NCI-H510A treated with DMSO at 0.1 percent for 48 hours (cell line): ENCODE measurements around the gene SYCP2L.
"Not testable (repeated sequence)": the region's sequence is repeated elsewhere in the genome, so short reads cannot be mapped to it uniquely, and the experiment has no call there.

Experiments
- DNase-seq: peaks from one replicate; lab custom pipeline; 2025; lab: John Stamatoyannopoulos, UW

Gene SYCP2L

DNA sequence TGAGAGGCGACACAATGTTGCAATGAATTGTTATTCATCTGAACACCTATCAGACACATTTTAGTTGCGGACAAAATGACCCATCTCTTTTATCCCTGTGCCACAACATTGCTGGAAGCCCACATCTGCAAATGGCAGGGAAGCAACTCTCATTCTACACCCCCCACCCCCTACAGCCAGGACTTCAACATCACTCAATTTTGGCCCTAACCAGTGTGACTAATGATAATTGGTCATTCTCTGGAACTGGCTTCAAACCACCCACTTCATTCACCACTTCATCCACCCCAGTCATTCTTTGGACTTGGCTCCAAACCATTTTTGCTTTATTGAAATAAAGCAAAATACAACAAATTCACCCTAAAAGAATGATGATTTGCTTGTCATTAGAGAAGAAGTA lies 6.5 kb upstream of the SYCP2L start:
- no peak for DNase-seq

- not testable (repeated sequence) for DNase-seq
Measured at GRCh38 chr6:10882253-10882630, 4.6 kb upstream of the SYCP2L start.

DNA sequence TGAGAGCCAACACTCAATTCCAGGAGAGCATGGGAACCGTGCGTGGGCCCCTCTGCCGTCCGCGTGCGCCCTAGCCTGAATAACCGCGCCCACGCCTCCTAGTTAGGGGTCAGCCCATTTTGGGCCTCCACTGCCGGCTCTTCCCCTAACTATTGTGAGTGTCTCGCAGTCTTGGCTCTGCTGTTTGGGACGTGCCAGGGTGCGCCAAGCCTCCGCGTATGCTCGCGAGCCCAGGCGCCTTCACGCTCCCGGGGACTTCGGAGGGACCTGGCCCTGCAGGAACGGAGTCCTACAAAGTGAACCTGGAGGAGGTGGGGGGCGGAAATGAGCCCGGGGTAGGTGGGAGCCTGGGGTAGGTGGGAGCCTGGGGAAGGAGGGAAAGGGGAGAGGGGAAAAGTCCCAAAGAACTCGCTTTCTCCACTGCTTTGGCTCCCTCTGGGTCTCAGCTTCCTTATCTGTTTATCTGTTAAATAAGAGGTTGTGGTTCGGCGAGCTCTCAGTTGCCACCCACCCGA lies 4.1 kb upstream of the SYCP2L start:
- no peak for DNase-seq

DNA sequence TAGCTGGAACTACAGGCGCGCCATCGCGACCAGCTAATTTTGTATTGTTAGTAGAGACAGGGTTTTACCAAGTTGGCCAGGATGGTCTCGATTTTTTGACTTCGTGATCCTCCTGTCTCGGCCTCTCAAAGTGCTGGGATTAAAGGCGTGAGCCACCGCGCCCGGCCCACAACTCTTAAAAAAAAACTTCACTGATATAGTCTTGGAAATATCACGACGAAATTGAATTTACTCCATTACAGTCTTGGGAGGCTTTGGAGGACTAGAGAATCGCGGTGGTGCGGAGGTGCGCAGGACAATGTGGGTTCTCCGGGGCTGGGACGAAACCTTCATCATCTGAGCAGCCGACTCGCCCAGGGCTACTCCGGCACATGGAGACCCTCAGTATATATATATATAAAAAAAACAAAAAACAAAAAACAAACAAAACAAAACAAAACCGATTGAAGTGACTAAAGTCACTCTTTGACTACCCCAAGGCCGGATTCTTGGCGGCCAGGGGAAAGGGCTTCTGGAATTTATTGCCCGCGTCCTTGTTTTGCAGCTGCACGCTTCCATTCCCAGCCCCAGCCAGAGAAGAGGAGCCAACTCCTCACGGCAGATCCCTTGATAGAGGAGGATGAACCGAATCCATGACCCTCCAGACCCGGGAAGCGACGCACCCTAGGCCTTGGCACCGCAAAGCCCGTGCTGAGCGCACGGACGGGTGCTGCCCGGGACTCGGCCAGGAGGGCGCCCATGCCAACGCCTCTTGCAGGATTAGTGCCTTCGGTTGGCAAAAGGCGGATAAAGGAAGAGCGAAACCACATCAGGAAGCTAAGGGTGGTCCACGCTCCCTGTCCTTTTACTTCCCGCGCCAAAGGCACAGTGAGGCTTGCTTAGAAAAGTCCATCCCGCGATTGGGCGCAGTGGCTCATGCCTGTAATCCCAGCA lies 3.3 kb upstream of the SYCP2L start:
- DNase-seq, result no peak

- DNase-seq, result no peak
Measured at GRCh38 chr6:10884245-10884972, 2.4 kb upstream of the SYCP2L start.

GRCh38 chr6:10886365-10886690 lies 524 bp upstream of the SYCP2L start:
- not testable (repeated sequence) for DNase-seq

DNA sequence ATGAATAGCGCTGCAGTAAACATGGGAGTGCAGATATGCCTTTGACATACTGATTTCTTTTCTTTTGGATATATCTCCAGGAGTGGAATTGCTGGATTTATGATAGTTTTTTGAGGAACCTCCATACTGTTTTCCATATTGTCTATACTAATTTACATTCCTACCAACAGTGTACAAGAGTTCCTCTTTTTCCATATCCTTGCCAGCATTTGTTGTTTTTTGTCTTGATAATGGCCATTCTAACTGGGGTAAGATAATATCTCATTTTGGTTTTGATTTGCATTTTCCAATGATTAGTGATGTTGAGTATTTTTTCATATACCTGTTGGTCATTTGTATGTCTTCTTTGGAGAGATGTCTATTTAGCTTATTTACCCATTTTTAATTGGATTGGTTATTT lies 3.3 kb downstream of the SYCP2L start:
- no peak for DNase-seq

DNA sequence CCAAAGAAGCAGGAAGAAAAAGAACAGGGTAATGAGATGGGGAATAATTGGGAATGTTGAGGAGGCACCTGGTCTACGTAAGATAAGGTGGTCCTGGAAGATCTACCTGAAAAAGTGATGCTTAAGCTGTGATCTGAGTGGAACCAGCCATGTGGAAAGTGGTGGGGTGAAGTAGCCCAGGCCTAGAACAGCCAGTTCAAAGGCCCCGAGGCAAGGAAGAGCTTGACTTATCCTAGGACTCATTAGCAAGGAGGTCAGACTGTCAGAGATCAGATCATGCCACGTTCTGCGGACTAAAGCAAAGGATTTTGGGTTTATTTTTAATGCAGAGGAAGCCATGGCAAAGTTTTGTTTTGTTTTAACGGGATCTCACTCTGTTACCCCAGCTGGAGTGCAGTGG lies 5.1 kb downstream of the SYCP2L start:
- no peak for DNase-seq

DNA sequence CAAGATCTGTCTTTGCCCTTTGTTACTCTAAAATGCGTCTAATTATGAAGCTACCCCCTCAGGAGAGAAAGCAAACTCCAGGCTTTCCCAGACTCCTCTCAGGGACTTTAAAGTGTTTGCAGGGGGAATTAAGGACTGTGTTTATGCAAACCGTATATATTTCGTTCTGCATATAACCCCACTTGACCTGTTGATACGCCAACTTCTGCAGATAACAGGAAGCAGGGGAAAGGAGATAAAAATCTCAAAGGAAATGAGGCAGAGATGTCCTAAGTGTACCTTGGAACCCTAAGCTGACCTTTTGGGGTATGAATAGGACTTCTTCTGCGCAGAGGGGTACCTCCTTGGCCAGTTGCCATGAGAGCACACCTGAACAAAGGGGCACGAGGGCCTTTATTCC lies 8.1 kb downstream of the SYCP2L start:
- DNase-seq, result no peak

DNA sequence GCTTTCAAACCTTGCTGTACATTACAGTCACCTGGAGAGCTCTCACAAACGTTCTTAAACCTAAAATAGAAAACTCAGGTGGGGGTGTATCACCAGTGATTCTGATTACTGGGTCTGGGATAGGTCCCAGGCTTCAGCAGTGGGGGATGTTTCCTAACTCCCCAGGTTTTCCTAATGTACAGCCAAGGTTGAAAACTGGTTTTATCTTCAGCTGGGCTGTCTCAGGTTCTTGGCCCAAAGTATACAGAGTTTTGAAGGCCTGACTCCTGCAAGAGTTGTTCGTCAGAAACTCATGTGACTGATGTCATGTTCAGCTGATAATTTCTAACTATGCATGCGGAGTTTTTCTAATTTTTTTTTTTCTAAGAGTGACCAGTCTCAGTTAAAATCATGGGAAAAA lies 9.8 kb downstream of the SYCP2L start:
- no peak for DNase-seq

GRCh38 chr6:10901770-10902169 lies 14.9 kb downstream of the SYCP2L start:
- DNase-seq, result no peak

DNA sequence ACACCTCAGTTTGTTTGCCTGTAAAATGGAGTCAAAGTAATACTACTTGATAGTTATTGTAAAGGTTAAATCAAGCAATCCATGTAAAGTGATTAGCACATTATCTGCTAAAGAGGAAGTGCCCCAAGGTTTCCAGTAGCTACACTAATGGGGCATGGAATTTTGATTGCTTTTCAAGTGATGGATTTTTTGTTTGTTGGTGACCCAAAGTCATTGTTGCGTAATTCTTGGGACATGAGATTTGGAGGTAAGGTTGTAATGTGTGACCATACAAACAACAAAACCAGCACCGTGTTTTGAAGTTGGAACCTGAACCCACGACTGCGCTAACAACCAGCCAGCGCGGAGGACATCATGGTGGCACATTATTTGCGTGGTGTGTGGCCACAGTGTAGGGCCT lies 17.2 kb downstream of the SYCP2L start:
- no peak for DNase-seq

- DNase-seq, result no peak
Measured at GRCh38 chr6:10908228-10908627, 21.4 kb downstream of the SYCP2L start.

- DNase-seq, result not testable (repeated sequence)
Measured at GRCh38 chr6:10919520-10919919, 32.7 kb downstream of the SYCP2L start.

DNA sequence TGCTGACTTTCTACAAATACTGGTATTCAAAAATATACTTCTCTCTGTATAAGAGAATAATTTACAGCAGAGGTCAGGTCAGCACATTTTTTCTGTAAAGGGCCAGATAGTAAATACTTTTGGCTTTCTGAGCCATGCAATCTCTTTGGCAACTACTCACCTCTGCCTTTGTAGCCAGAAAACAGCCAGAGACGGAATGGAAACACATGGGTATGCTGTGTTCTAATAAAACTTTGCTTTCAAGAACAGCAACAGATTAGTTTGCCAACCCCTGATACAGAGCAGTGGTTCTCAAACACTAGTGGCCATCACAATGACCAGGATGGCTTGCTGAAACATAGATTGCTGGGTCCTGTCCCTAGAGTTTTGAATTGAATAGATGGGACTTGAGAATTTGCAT lies 46.3 kb downstream of the SYCP2L start:
- DNase-seq, result no peak

- DNase-seq, result no peak
Measured at GRCh38 chr6:10939840-10940239, 53.0 kb downstream of the SYCP2L start.

- no peak for DNase-seq
Measured at GRCh38 chr6:10945845-10946244, 59.0 kb downstream of the SYCP2L start.

GRCh38 chr6:10947966-10948365 lies 61.1 kb downstream of the SYCP2L start:
- DNase-seq, result no peak

DNA sequence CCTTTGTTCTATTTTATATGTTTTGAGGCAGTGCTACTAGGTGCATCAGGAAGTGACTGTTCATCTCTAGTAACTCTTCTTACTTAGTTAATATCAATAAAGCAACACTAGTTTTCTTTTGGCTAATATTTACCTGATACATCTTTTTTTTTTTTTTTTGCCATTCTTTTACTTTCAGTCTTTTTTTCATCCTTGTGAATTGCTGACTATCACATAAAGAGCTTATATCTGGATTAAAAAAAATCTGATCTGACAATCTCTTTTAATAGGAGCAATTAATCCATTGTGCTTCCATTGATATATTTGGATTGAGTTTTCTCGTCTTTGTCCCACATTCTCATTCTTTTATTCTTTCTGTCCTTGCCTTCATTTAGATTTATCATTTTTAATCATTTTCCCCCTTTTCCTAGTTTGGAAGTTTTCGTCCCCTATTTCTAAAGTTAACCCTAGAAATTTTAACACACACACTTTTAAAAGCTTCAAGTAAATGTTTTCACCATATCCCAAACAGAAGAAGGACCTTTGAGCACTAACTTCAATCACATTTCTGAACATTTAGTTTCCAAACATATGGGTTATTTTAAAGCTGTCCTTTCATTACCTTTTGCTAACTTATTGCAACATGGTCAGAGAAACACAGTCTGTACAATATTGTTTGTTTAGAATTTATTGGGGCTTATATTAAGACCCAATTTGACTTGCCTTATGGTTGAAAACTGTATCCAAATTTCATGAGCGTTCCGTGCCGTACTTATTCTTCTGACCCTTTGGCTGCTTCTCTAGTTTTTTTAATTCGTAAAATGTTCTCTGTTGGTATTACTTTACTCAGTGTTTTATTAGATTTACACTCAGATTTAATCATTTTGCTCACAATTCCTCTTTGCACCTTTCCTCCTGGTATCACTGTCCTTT lies 63.0 kb downstream of the SYCP2L start:
- DNase-seq, result no peak

DNA sequence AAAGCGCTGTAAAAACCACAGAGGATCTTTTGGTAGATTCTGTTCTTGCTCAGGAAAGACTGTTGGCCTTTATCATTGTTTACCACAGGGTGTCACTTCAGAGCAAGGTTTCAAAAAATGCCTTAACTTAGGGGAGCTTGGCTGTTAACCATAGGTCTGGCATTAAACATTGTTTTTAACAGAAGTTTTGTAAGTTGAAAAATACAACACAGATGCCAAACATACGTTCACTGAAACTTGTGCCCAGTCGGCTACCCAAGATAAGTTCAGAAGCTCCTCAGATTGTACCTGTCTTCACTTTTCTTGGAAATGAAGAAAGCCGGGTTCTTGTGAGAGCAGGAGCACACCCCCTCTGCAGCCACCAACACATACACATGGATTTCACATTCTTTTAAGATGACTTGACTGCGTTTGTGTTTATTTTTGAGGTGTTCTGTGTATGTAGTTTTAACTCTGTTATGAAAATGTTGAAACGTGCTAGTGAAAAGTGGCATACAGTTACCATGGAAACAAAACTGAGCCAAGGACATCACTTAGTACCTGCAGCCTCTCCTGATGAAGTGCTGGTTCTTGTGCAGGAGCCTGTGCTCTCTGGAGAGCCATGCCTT lies 64.9 kb downstream of the SYCP2L start:
- no peak for DNase-seq

DNA sequence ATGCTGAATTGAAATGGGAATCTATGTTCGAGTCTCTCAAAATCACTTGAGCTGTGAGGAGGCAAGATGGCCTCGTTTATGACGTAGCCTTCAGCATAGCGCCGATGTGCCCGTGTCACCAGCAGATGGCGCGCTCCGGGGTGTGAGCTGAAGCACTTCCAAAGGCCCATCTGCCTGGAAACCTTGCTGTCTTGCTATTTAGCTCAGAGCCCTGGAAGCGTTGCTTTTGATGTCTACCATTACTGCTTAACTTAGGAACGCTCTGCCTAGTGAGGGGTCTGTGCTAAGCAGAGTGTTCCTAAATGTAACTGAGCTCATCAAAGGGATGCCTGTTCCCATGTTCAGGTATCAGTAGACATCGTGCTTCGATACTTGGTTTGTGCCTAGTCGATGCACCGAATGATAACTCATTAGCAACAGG lies 67.7 kb downstream of the SYCP2L start:
- DNase-seq, result no peak

DNA sequence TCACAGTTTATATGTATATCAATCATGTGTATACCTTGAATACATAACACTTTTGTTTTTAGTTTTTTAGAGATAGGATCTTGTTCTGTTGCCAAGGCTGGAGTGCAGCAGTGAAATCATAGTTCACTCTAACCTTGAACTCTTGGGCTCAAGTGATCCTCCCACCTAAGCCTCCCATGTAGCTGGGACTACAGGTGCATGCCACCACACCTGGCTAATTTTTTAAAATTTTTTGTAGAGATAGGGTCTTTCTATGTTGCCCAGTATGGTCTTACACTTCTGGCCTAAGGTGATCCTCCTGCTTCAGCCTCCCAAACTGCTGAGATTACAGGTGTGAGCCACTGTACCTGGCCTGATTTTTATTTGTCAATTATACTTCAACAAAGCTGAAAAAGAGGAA lies 69.9 kb downstream of the SYCP2L start:
- no peak for DNase-seq
